Upper lobe of right lung (tissue), 1 donor: ENCODE results near the gene CD86. TPM values are rescaled to one million over a fixed set of nuclear protein-coding genes. Genes with fewer than 3 reads are reported as not detected.
A peak's percentile ranks its signal among the peaks of the same experiment; 100 is the strongest.

ENCODE experiments used
- ATAC-seq: fragments of 200-7000 bp; cut with Tn5 transposase; one replicate; pipeline ENCODE4 v1.9.1; 2020; ENCODE audit warnings: mild to moderate bottlenecking, moderate library complexity
- DNase-seq: peaks from one replicate; pipeline ENCODE4 v3.0.0-alpha.2; 2020
- H3K27ac ChIP-seq: fragments of 200-600 bp; one replicate; pipeline ENCODE4 v1.8.0; 2022
- H3K27me3 ChIP-seq: fragments of 200-600 bp; one replicate; pipeline ENCODE4 v1.8.0; 2022; ENCODE audit warnings: mild to moderate bottlenecking
- H3K36me3 ChIP-seq: fragments of 200-600 bp; one replicate; pipeline ENCODE4 v1.8.0; 2022
- H3K4me1 ChIP-seq: fragments of 200-600 bp; one replicate; pipeline ENCODE4 v1.8.0; 2022
- H3K4me3 ChIP-seq: fragments of 200-600 bp; one replicate; pipeline ENCODE4 v1.8.0; 2022; ENCODE audit warnings: mild to moderate bottlenecking
- H3K9me3 ChIP-seq: fragments of 200-600 bp; one replicate; pipeline ENCODE4 v1.8.0; 2022
- CTCF ChIP-seq: fragments of 200-600 bp; IDR thresholded peaks from one replicate; pipeline ENCODE4 v1.8.0; 2022; ENCODE audit warnings: antibody characterized with exemption
- intact Hi-C: fragments of 100-400 bp; cut with DNase I; formaldehyde crosslinking; loops from one replicate; pipeline ENCODE4 v1.11.0; 2022
- total RNA-seq: library from RNA; stranded (reverse); fragmentation: NEBNext Ultra II Directional; extraction: Animal tissue kit (Norgen Biotek cat#: 25700); gene quantifications from one replicate; pipeline ENCODE4 v1.2.1, GENCODE V29; 2021
- donor health status: DM: no; HTN: yes; CAD: no; lungs with severe emphysema.

The CD86 gene
- total RNA-seq, 1 donor from 2014 or later = 27.4 TPM

- TF ChIP-seq CTCF = no peak
- Histone ChIP-seq H3K4me3 (no peak overlapping the region), H3K36me3 (no peaks in the 10 kb centered on the region), H3K9me3 (no peaks in the 10 kb centered on the region), H3K27ac (no peak overlapping the region), H3K27me3 (no peaks in the 10 kb centered on the region), H3K4me1 (no peaks in the 10 kb centered on the region)
- DNase-seq (no peak), ATAC-seq (peak; percentile 36)
- intact Hi-C loops = no loop called here
Measured at GRCh38 chr3:122067588-122068240, 12.6 kb downstream of the CD86 start.

- H3K4me3 ChIP-seq = no peak overlapping the region
- H3K4me1 ChIP-seq = no peaks in the 10 kb centered on the region
- TF ChIP-seq CTCF = no peak
- no peak overlapping the region for H3K27ac ChIP-seq
- DNase-seq (peak; percentile 71), ATAC-seq (peak; percentile 91)
- intact Hi-C loops = no loop called here
- no peaks in the 10 kb centered on the region for H3K27me3 ChIP-seq
- no peaks in the 10 kb centered on the region for H3K9me3 ChIP-seq
- no peaks in the 10 kb centered on the region for H3K36me3 ChIP-seq
Measured at GRCh38 chr3:122074621-122075265, 19.6 kb downstream of the CD86 start.

GRCh38 chr3:122076491-122077292, 21.5 kb downstream of the CD86 start:
- TF ChIP-seq CTCF = no peak
- no peak overlapping the region for H3K4me3 ChIP-seq
- no peaks in the 10 kb centered on the region for H3K9me3 ChIP-seq
- intact Hi-C loops = no loop called here
- DNase-seq (no peak), ATAC-seq (peak; percentile 35)
- H3K4me1 ChIP-seq = no peaks in the 10 kb centered on the region
- no peaks in the 10 kb centered on the region for H3K27me3 ChIP-seq
- no peaks in the 10 kb centered on the region for H3K36me3 ChIP-seq
- H3K27ac ChIP-seq = no peak overlapping the region

- Histone ChIP-seq H3K36me3 (no peaks in the 10 kb centered on the region), H3K9me3 (no peaks in the 10 kb centered on the region), H3K27me3 (no peaks in the 10 kb centered on the region), H3K4me3 (no peak overlapping the region), H3K27ac (no peak overlapping the region), H3K4me1 (no peaks in the 10 kb centered on the region)
- DNase-seq (no peak), ATAC-seq (no peak)
- no peak for TF ChIP-seq CTCF
- intact Hi-C loops = no loop called here
Measured at GRCh38 chr3:122077293-122078234, 22.4 kb downstream of the CD86 start.

- intact Hi-C loops = no loop called here
- H3K4me1 ChIP-seq = no peaks in the 10 kb centered on the region
- H3K27ac ChIP-seq = no peak overlapping the region
- H3K9me3 ChIP-seq = no peaks in the 10 kb centered on the region
- H3K4me3 ChIP-seq = no peak overlapping the region
- H3K27me3 ChIP-seq = no peaks in the 10 kb centered on the region
- ATAC-seq (no peak), DNase-seq (no peak)
- H3K36me3 ChIP-seq = no peaks in the 10 kb centered on the region
- TF ChIP-seq CTCF = no peak
Measured at GRCh38 chr3:122078235-122078935, 23.2 kb downstream of the CD86 start.
